Stimulated activated CD4-positive, alpha-beta T cell treated with anti-CD3 and anti-CD28 coated beads, Interleukin-4, amount 100 ng/mL, for 4 hours (primary cell): ENCODE measurements around the gene SFXN5.
"Not testable (repeated sequence)": the region's sequence is repeated elsewhere in the genome, so short reads cannot be mapped to it uniquely, and the experiment has no call there.

Source experiments
- DNase-seq, 2 experiments: peaks; one replicate each; pipeline ENCODE4 v3.0.0-alpha.2; 2020

Gene SFXN5

GRCh38 chr2:73100956-73101355, 29.4 kb upstream of the SFXN5 start:
- no peak for DNase-seq

- DNase-seq, result no peak
Observed at GRCh38 chr2:73099486-73099885, 28.0 kb upstream of the SFXN5 start.

DNA sequence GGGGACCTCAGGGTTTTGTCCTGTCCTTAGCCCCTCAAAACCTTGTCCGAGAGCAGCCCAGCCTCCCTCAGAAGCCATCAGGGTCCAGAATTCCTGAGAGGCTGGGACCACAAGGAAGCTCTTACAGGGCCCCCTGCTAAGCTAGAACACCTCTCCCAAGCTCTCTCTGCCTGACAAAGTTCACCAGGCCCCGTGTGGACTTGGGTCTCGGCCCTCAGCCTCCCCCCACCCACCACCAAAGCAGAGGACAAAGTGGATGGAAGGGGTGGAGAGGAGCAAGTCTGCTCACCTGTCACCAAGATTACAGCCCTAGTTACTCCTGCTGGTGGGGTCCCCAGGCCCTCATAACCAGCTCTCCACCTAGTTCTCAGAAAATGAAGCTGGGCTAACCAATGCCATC, 24.4 kb upstream of the SFXN5 start:
- no peak for DNase-seq

GRCh38 chr2:73093601-73094218, 22.2 kb upstream of the SFXN5 start:
- DNase-seq, result not testable (repeated sequence)

GRCh38 chr2:73092146-73092783, 20.8 kb upstream of the SFXN5 start:
- DNase-seq, result no peak

- no peak for DNase-seq
Observed at GRCh38 chr2:73091696-73092095, 20.2 kb upstream of the SFXN5 start.

DNA sequence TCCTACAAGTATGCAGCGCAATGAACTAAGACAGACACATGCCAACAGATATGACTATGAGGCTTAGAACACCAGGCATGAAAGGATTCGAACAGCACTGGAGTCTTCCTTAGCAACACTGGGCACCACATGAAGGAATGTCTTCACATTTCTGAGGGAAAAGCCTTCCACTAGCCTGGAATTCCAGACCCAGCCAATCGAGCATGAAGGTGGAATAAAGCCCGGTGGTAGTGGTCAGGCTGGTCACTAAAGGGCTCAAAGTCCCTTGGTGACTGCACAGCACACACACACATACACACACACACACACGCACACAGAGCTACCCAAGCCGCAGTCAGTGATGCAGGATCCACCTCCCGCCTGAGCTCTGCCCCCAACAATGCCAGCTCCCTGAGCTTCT, 19.7 kb upstream of the SFXN5 start:
- no peak for DNase-seq

GRCh38 chr2:73089270-73090030, 17.9 kb upstream of the SFXN5 start:
- DNase-seq, result no peak

DNA sequence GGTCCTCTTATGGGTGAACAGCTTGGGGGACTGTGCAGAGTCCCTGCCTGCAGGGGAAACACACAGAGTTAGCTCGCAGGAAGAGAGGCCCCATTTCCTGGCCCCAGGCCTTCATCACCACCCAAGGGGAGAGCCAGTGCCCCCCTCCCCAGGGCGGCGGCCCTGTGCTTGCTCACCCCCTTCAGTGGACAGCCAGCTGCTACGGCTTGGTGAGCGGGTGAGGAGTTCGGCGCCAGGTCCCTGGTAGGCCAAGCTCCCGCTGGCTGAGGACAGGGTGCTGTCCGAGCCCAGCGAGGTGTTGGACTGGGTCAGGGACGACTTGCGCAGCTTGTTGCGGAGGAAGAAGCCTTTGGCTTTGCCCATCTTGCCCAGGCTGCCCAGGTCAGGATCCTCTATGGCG, 17.2 kb upstream of the SFXN5 start:
- DNase-seq, result no peak

- no peak for DNase-seq
Observed at GRCh38 chr2:73088211-73088610, 16.7 kb upstream of the SFXN5 start.

DNA sequence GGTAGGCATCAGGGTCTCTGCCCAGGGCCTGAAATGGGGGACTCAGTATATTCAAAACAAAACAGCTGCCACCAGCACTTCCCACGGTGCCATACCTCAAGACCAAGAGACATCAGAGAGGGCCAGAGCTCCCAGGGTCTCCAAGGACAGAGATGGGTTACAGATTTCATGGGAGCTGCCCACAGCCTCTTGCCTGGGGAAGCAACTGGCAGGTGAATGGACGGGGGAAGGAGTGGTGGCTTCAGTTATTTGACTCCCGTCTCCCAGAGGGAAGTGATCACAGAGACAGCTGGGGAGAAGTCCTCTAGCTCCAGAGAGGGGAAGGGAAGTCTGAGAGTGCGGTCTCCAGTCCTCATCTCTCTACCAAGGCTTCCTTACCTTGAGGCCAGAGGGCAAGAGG, 15.8 kb upstream of the SFXN5 start:
- no peak for DNase-seq

GRCh38 chr2:73085691-73086090, 14.2 kb upstream of the SFXN5 start:
- DNase-seq, result peak; percentile 76 to 80

- no peak for DNase-seq
Observed at GRCh38 chr2:73084971-73085370, 13.5 kb upstream of the SFXN5 start.

DNA sequence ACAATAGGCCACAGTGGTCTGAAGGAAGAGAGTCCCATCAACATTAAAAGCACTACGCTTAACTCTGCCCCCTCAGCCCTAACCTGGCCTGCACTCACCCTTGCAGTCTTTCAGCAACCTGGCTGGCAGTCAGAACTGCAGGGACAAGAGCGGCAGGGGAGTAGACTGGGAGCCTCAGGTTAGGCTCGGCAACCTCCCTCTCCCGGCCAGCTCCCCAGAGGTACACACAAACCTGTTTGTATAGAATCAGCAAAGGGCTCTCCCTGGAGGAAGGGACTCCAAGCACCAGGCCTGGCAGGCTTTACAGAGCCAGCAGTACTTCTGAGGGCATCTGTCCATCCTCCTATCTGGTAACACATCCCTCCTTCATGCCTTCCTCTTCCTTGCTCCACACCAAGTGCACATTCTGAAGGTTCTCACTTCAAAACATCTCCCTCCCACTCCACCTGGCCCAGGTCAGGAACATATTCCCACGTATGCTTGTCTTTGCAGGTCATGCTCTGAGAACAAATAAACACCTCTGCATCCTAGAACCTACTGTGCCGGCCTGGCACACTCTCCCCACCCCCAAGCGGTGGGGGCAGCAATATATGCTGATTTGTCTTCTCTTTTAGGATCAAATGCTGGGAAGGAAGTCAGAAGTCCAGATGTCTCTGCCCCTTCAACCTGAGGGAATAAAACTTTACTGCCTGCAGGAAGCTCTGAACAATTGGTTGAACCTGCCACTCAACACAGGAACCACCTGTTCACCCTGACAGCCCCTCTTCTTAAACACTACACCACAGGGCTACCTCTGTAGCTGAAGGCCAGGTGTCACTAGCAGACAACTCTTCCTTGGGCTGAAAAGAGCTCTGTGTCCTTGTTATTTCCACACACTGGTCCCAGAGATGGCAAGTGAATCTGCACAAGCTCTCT, 12.6 kb upstream of the SFXN5 start:
- no peak for DNase-seq

GRCh38 chr2:73082523-73083410, 11.3 kb upstream of the SFXN5 start:
- no peak for DNase-seq

DNA sequence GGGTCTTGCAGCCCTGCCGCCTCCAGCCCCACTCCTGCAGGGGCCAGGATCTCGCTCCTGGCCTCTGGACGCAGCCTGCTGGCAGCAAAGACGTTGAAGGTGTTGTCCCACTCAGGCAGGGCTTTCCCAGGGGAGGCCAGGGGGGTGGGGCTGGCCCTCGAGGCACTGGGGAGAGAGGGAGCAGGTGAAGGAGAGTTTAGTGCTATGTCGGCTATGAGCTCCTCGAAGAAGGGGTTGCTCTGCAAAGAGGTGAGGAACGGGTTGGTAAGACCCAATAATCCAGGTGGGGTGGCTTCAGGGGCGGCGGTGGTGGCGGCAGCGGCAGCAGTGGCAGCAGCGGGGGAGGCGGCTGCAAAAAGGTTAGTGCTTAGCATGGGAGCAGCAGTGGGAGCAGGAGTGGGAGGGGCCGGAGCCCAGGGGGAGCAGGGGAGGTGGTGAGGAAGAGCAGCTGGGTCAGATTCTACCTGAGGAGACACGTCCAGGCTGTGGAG, 9.7 kb upstream of the SFXN5 start:
- DNase-seq, result no peak

- DNase-seq, result no peak
Observed at GRCh38 chr2:73080321-73081131, 9.0 kb upstream of the SFXN5 start.

- DNase-seq, result no peak
Observed at GRCh38 chr2:73079636-73080035, 8.1 kb upstream of the SFXN5 start.

GRCh38 chr2:73078457-73079411, 7.2 kb upstream of the SFXN5 start:
- DNase-seq, result no peak

DNA sequence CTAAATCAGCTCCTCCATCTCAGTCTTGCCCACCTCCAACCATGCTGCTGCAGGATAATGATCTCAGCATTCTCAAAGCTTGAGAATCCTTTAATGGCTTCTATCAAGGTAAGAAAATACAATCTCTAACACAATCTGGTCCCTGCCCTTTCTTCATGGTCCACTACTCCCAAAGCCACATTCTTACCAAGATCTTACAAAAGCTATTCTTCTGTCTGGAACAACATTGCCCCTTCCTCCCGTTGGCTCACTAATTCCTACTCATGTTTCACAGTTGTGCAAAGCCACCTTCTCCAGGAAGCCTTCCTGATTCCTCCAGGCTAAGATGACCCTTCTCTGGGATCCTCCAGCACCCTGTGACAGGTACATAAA, 5.9 kb upstream of the SFXN5 start:
- DNase-seq, result no peak
